NCI-H526 (cell line): ENCODE results near the gene ZNF354B.
"Not testable (repeated sequence)": the region's sequence is repeated elsewhere in the genome, so short reads cannot be mapped to it uniquely, and the experiment has no call there.

ENCODE experiments used
- DNase-seq, 2 experiments: peaks; one replicate each; lab custom pipeline; 2025; lab: John Stamatoyannopoulos, UW

ZNF354B gene

GRCh38 chr5:178883115-178883694, 23.5 kb downstream of the ZNF354B start:
- not testable (repeated sequence) for DNase-seq

GRCh38 chr5:178883815-178884430, 24.2 kb downstream of the ZNF354B start:
- DNase-seq, result no peak

GRCh38 chr5:178895615-178896571, 36.1 kb downstream of the ZNF354B start, which contains the start of gene ZFP2:
Gene ZFP2 (plus strand): TSS chr5:178895913. CDS start chr5:178931314, 35,401 bp downstream.
- DNase-seq, result peak; percentile 22 to 64

GRCh38 chr5:178899289-178899688, 39.5 kb downstream of the ZNF354B start:
- no peak for DNase-seq

- no peak for DNase-seq
These were observed 43.1 kb downstream of the ZNF354B start for GRCh38 chr5:178902849-178903248.

- no peak for DNase-seq
These were observed 72.3 kb downstream of the ZNF354B start for GRCh38 chr5:178931846-178932760.
